Colonic mucosa (tissue), 4 donors: ENCODE results near the gene ILF2. TPM values are rescaled to one million over a fixed set of nuclear protein-coding genes. Genes with fewer than 3 reads are reported as not detected.
"Not testable (repeated sequence)": the region's sequence is repeated elsewhere in the genome, so short reads cannot be mapped to it uniquely, and the experiment has no call there.

Experiments
- DNase-seq: peaks from one replicate; pipeline ENCODE4 v3.0.0-alpha.2; 2020
- H3K27ac ChIP-seq: fragments of 200-600 bp; one replicate; pipeline ENCODE4 v1.8.0; 2021
- H3K27me3 ChIP-seq: fragments of 200-600 bp; one replicate; pipeline ENCODE4 v1.8.0; 2021
- H3K36me3 ChIP-seq: fragments of 200-600 bp; one replicate; pipeline ENCODE4 v1.8.0; 2021
- H3K4me1 ChIP-seq: fragments of 200-600 bp; one replicate; pipeline ENCODE4 v1.8.0; 2021; ENCODE audit warnings: mild to moderate bottlenecking
- H3K4me3 ChIP-seq: fragments of 200-600 bp; one replicate; pipeline ENCODE4 v1.8.0; 2021
- H3K9ac ChIP-seq, 2 donors: one replicate each; pipeline ENCODE4 v1.7.0; 2013; ENCODE audit warnings: control low read depth in 2 of 2, low read depth in 2 of 2, low read length in 2 of 2
- H3K9me3 ChIP-seq: fragments of 200-600 bp; one replicate; pipeline ENCODE4 v1.8.0; 2021
- CTCF ChIP-seq: fragments of 200-600 bp; IDR thresholded peaks from one replicate; pipeline ENCODE4 v1.8.0; 2022; ENCODE audit warnings: antibody characterized with exemption, mild to moderate bottlenecking
- intact Hi-C: fragments of 100-400 bp; cut with DNase I; formaldehyde crosslinking; loops from one replicate; pipeline ENCODE4 v1.14.1; 2022
- total RNA-seq, 2 donors: library from RNA; stranded (reverse); fragmentation: NEBNext Ultra II Directional in 1 of 2; extraction: Animal tissue kit (Norgen Biotek cat#: 25700) in 1 of 2; gene quantifications; one replicate each; pipeline ENCODE4 v1.2.1, GENCODE V29; 2021
- donor health status: healthy.
- donor health status: DM: no; HTN: no; CAD: no.
- donor health status: DM: no; HTN: no; CAD: no.

ILF2 gene
- total RNA-seq, 2 donors from 2014 or later: 105 to 171 TPM

GRCh38 chr1:153677718-153678518 lies 7.1 kb upstream of the ILF2 start:
- H3K9me3 ChIP-seq: no peaks in the 10 kb centered on the region
- H3K4me1 ChIP-seq: peaks cover 15% of the 10 kb centered on the region
- peak; percentile 92 for TF ChIP-seq CTCF
- H3K27me3 ChIP-seq: peaks cover 21% of the 10 kb centered on the region
- DNase-seq: peak; percentile 49
- peak overlapping the region in 1 of 2 donors; percentile 58 for H3K9ac ChIP-seq
- no peak overlapping the region for H3K27ac ChIP-seq
- H3K36me3 ChIP-seq: no peaks in the 10 kb centered on the region
- H3K4me3 ChIP-seq: peak overlapping the region; percentile 35
- intact Hi-C loops: loop anchor here (5.0 to 10.0 kb wide), 2 partner anchors 69 to 307 kb away; partner anchors contain the start of gene RAB13

- intact Hi-C loops: loop anchor here (10.0 kb wide), 1 partner anchor 311 kb away; the partner anchor contains the start of gene RAB13
Measured at GRCh38 chr1:153673511-153673910, 2.7 kb upstream of the ILF2 start.

GRCh38 chr1:153671628-153672353 lies 998 bp upstream of the ILF2 start:
- peak overlapping the region; percentile 44 for H3K4me3 ChIP-seq

More at GRCh38 chr1:153673511-153673910, 2.7 kb upstream of the ILF2 start:
- no peak overlapping the region for H3K9ac ChIP-seq
- TF ChIP-seq CTCF: no peak
- H3K36me3 ChIP-seq: no peaks in the 10 kb centered on the region
- no peak overlapping the region for H3K27ac ChIP-seq
- H3K9me3 ChIP-seq: no peaks in the 10 kb centered on the region
- peaks cover 8% of the 10 kb centered on the region for H3K27me3 ChIP-seq
- H3K4me3 ChIP-seq: no peak overlapping the region
- peaks cover 14% of the 10 kb centered on the region for H3K4me1 ChIP-seq
- DNase-seq: no peak

GRCh38 chr1:153670257-153670858 lies 435 bp downstream of the ILF2 start:
- intact Hi-C loops: loop anchor here (10.0 kb wide), 1 partner anchor 314 kb away; the partner anchor contains the start of gene RAB13

More at GRCh38 chr1:153671628-153672353, 998 bp upstream of the ILF2 start:
- H3K27me3 ChIP-seq, H3K4me1 ChIP-seq, H3K36me3 ChIP-seq, H3K9me3 ChIP-seq: not testable (repeated sequence)
- intact Hi-C loops: loop anchor here (10.0 kb wide), 1 partner anchor 313 kb away; the partner anchor contains the start of gene RAB13
- H3K27ac ChIP-seq: peak overlapping the region; percentile 81
- peak; percentile 56 for DNase-seq
- peak overlapping the region; percentile 57 to 81 for H3K9ac ChIP-seq

GRCh38 chr1:153669606-153670005 lies 1.2 kb downstream of the ILF2 start:
- no peak for DNase-seq
- H3K36me3 ChIP-seq: peaks cover 24% of the 10 kb centered on the region
- peak overlapping the region; percentile 90 to 95 for H3K9ac ChIP-seq
- H3K4me3 ChIP-seq: peak overlapping the region; percentile 93
- H3K4me1 ChIP-seq: peaks cover 9% of the 10 kb centered on the region
- H3K27me3 ChIP-seq: no peaks in the 10 kb centered on the region
- intact Hi-C loops: loop anchor here (10.0 kb wide), 2 partner anchors 95 to 315 kb away; partner anchors contain the start of gene RAB13
- H3K27ac ChIP-seq: no peak overlapping the region
- no peaks in the 10 kb centered on the region for H3K9me3 ChIP-seq
- TF ChIP-seq CTCF: no peak

More at GRCh38 chr1:153670257-153670858, 435 bp downstream of the ILF2 start:
- no peak for DNase-seq
- Histone ChIP-seq H3K9me3 (no peaks in the 10 kb centered on the region), H3K36me3 (peaks cover 20% of the 10 kb centered on the region), H3K4me3 (peak overlapping the region; percentile 93), H3K27ac (peak overlapping the region; percentile 55), H3K9ac (peak overlapping the region; percentile 90 to 95), H3K4me1 (peaks cover 9% of the 10 kb centered on the region), H3K27me3 (no peaks in the 10 kb centered on the region)
- no peak for TF ChIP-seq CTCF

GRCh38 chr1:153668672-153669071 lies 2.1 kb downstream of the ILF2 start:
- not testable (repeated sequence) for H3K27ac ChIP-seq, H3K4me1 ChIP-seq, DNase-seq, H3K9ac ChIP-seq, H3K27me3 ChIP-seq, H3K9me3 ChIP-seq, H3K4me3 ChIP-seq
- intact Hi-C loops: loop anchor here (10.0 kb wide), 1 partner anchor 94 kb away; no protein-coding TSS in a partner anchor
- peaks cover 30% of the 10 kb centered on the region for H3K36me3 ChIP-seq
